Measurements from ENCODE around the gene IGF1R.

The IGF1R gene

GRCh38 chr15:98800437-98801233, 152.3 kb downstream of the IGF1R start:
- ChIA-PET POLR2A (no interaction called here), CTCF (interaction anchor here (1.7 kb wide), 1 partner anchor 10 kb away, joined by 4 read pairs; no protein-coding TSS in a partner anchor)
- TF ChIP-seq, protein P1, sequence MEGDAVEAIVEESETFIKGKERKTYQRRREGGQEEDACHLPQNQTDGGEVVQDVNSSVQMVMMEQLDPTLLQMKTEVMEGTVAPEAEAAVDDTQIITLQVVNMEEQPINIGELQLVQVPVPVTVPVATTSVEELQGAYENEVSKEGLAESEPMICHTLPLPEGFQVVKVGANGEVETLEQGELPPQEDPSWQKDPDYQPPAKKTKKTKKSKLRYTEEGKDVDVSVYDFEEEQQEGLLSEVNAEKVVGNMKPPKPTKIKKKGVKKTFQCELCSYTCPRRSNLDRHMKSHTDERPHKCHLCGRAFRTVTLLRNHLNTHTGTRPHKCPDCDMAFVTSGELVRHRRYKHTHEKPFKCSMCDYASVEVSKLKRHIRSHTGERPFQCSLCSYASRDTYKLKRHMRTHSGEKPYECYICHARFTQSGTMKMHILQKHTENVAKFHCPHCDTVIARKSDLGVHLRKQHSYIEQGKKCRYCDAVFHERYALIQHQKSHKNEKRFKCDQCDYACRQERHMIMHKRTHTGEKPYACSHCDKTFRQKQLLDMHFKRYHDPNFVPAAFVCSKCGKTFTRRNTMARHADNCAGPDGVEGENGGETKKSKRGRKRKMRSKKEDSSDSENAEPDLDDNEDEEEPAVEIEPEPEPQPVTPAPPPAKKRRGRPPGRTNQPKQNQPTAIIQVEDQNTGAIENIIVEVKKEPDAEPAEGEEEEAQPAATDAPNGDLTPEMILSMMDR (IDR thresholded peaks at IDR 0.05; ENCODE audit: control extremely low read depth, extremely low read depth, low read depth, missing control alignments): no peak
- no peak for DNase-seq (ENCODE audit: extremely low spot score)

GRCh38 chr15:98801234-98801561, 152.9 kb downstream of the IGF1R start:
- ChIA-PET POLR2A (no interaction called here), CTCF (no interaction called here)
- no peak for DNase-seq (ENCODE audit: extremely low spot score)
- TF ChIP-seq, protein P1 (IDR thresholded peaks at IDR 0.05; ENCODE audit: control extremely low read depth, extremely low read depth, low read depth, missing control alignments): no peak

- CTCF ChIA-PET: no interaction called here
- no peak for DNase-seq (ENCODE audit: extremely low spot score)
- TF ChIP-seq, protein P1 (IDR thresholded peaks at IDR 0.05; ENCODE audit: control extremely low read depth, extremely low read depth, low read depth, missing control alignments): no peak
- POLR2A ChIA-PET: no interaction called here
These were observed 153.8 kb downstream of the IGF1R start for GRCh38 chr15:98802187-98802586.

- TF ChIP-seq, protein P1 (IDR thresholded peaks at IDR 0.05; ENCODE audit: control extremely low read depth, extremely low read depth, low read depth, missing control alignments): no peak
- ChIA-PET POLR2A (no interaction called here), CTCF (interaction anchor here (1.0 kb wide), 1 partner anchor 14 kb away, joined by 4 read pairs; no protein-coding TSS in a partner anchor)
- no peak for DNase-seq (ENCODE audit: extremely low spot score)
These were observed 155.1 kb downstream of the IGF1R start for GRCh38 chr15:98803228-98804056.

DNA sequence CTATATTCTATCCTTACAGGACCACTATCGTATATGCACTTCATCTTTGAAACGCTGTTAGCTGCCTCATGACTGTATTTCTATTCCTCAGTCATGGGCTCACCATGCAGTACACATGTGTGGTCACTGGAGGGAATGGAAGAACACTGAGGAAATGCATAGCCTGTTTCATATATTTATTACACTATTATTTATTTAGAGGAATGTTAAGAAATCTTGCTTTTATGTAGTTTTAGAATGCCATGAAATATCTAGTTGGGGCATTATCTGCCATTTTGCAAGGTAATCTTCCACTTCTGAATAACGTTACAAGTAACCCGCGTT, 155.7 kb downstream of the IGF1R start:
- CTCF ChIA-PET: interaction anchor here (1.0 kb wide), 1 partner anchor 14 kb away, joined by 4 read pairs; no protein-coding TSS in a partner anchor
- TF ChIP-seq, protein P1 (IDR thresholded peaks at IDR 0.05; ENCODE audit: control extremely low read depth, extremely low read depth, low read depth, missing control alignments): no peak
- POLR2A ChIA-PET: no interaction called here
- DNase-seq (ENCODE audit: extremely low spot score): no peak

DNA sequence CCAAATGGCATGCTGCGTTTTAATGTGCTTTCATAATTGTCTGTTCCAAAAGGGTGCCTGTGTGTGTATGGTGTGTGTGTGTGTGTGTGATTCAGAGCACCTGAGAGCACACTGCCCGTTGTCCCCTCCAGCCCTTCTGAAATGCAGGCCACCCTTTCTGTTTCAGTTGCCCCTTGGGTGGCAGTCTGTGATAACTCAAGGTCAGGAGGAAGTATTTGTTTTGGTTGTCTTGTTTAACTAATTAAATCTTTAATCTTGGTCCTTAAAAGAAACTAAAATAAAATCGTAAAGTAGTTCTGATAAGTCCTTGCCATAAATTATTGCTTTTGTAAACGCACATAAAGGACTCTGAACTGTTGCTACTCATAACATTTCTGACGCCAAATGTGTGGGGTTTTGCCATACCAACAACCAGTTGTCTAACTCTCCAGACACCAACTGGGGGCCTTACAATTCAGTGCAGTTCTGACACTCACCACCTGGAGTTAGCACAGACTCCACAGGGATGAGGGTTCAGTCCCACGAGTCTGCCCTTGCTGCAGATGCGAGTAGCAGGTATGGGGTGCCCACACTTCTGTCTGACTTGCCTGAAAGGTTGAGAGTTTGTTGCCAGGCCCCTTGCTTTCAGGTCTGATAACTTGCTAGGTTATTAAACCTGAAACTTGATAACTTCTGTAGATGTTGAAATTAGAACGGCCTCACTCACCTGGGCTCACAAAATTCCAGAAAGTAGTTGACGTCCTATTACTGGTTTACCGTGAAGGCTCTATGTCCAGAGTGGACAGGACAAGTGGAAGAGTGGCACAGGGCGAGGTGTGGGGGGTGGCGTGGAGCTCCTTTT, 157.3 kb downstream of the IGF1R start:
- CTCF ChIA-PET: interaction anchor here (0.9 to 4.0 kb wide), 2 partner anchors 26 to 27 kb away, joined by 3 to 14 read pairs; no protein-coding TSS in a partner anchor
- no peak for DNase-seq (ENCODE audit: extremely low spot score)
- TF ChIP-seq, protein P1 (IDR thresholded peaks at IDR 0.05; ENCODE audit: control extremely low read depth, extremely low read depth, low read depth, missing control alignments): no peak
- POLR2A ChIA-PET: no interaction called here

Data from GM10248 (cell line).